ENCODE measurements around the gene NOP16. TPM values are rescaled to one million over a fixed set of nuclear protein-coding genes. Genes with fewer than 3 reads are reported as not detected.
A peak's percentile ranks its signal among the peaks of the same experiment; 100 is the strongest.

NOP16 gene
- total and polyA plus RNA-seq, 2 experiments from 2014 or later, result 22.9 to 64.0 TPM

- peak; percentile 97 for DNase-seq (ENCODE audit: low spot score)
- Histone ChIP-seq H3K9me3 (ENCODE audit: low read depth) (no peaks in the 10 kb centered on the region), H2AFZ (peak within 1 kb of the TSS; percentile 76), H3K4me2 (peak within 1 kb of the TSS; percentile 96), H3K4me1 (ENCODE audit: insufficient read depth) (peaks cover 20% of the 10 kb centered on the region), H3K36me3 (replicated peaks; ENCODE audit: insufficient read depth, low read depth) (no peaks in the 10 kb centered on the region), H3K27me3 (no peaks in the 10 kb centered on the region), H4K20me1 (ENCODE audit: insufficient read depth, poor library complexity, severe bottlenecking) (peaks cover 22% of the 10 kb centered on the region), H3K79me2 (peaks cover 43% of the 10 kb centered on the region), H3K9me2 (replicated peaks; ENCODE audit: insufficient read depth) (no peaks in the 10 kb centered on the region), H3K27ac (peak within 1 kb of the TSS; percentile 98), H3K4me3 (peak within 1 kb of the TSS; percentile 98)
- TF ChIP-seq EZH2 (IDR thresholded peaks at IDR 0.05; ENCODE audit: borderline replicate concordance), result no peak
- TF ChIP-seq EZH2phosphoT487 (IDR thresholded peaks at IDR 0.05; ENCODE audit: low read depth, severe bottlenecking, unreplicated experiment), result no peak
- TF ChIP-seq, protein P1, sequence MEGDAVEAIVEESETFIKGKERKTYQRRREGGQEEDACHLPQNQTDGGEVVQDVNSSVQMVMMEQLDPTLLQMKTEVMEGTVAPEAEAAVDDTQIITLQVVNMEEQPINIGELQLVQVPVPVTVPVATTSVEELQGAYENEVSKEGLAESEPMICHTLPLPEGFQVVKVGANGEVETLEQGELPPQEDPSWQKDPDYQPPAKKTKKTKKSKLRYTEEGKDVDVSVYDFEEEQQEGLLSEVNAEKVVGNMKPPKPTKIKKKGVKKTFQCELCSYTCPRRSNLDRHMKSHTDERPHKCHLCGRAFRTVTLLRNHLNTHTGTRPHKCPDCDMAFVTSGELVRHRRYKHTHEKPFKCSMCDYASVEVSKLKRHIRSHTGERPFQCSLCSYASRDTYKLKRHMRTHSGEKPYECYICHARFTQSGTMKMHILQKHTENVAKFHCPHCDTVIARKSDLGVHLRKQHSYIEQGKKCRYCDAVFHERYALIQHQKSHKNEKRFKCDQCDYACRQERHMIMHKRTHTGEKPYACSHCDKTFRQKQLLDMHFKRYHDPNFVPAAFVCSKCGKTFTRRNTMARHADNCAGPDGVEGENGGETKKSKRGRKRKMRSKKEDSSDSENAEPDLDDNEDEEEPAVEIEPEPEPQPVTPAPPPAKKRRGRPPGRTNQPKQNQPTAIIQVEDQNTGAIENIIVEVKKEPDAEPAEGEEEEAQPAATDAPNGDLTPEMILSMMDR (IDR thresholded peaks at IDR 0.05; ENCODE audit: poor library complexity), result peak; percentile 71
- WGBS (ENCODE audit: low lambda C conversion rate, missing lambda C conversion rate), result 3% methylated on average over 51 of the region's 107 CpGs
Measured at GRCh38 chr5:176415952-176416924, 27.8 kb upstream of the NOP16 start, which contains the start of gene CLTB. TSS of gene CLTB (minus strand) at chr5:176416539. CDS start at chr5:176416363, 176 bp downstream.

DNA sequence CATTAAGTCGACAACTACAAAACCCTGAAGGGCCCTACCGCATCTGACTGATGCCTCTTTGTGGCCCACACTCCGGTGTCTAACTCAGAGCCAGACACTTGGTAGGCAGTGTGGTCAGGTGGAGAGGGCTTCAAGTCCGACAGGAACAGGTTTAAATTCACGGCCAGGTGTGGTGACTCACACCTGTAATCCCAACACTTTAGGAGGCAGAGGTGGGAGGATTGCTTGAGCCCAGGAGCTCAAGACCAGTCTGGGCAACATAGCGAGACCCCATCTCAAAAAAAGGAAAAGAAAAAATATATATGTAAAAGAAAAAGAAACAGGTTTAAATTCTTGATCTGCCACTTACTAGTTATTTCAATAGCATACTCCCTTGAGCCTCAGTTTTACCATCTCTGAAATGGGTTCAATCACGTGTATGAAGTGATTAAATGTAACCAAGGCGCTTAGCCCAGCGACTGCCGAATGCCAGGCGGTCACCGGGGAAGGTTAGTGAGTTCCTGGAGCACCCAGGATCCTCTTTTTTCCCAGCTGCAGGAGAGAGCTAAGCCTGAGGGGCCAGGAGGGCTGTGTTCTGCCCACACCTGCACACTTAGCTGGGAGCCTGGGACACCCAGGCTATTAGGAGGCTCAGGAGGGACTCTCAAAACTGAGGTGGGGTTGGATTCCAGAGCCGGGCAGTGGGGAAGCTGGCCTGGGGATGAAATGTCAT lies 27.0 kb upstream of the NOP16 start:
- Histone ChIP-seq H3K79me2 (peaks cover 48% of the 10 kb centered on the region), H3K4me1 (ENCODE audit: insufficient read depth) (peaks cover 20% of the 10 kb centered on the region), H3K4me2 (peak overlapping the region; percentile 96), H2AFZ (no peak overlapping the region), H3K9me2 (replicated peaks; ENCODE audit: insufficient read depth) (no peaks in the 10 kb centered on the region), H3K4me3 (peak overlapping the region; percentile 98), H3K27ac (peak overlapping the region; percentile 98), H3K27me3 (no peaks in the 10 kb centered on the region), H3K9me3 (ENCODE audit: low read depth) (no peaks in the 10 kb centered on the region), H3K36me3 (replicated peaks; ENCODE audit: insufficient read depth, low read depth) (no peaks in the 10 kb centered on the region), H4K20me1 (ENCODE audit: insufficient read depth, poor library complexity, severe bottlenecking) (peaks cover 27% of the 10 kb centered on the region)
- TF ChIP-seq EZH2phosphoT487 (IDR thresholded peaks at IDR 0.05; ENCODE audit: low read depth, severe bottlenecking, unreplicated experiment) (no peak), EZH2 (IDR thresholded peaks at IDR 0.05; ENCODE audit: borderline replicate concordance) (no peak)
- TF ChIP-seq, protein P1 (IDR thresholded peaks at IDR 0.05; ENCODE audit: poor library complexity), result no peak
- 71% methylated on average over 13 of the region's 13 CpGs for WGBS (ENCODE audit: low lambda C conversion rate, missing lambda C conversion rate)
- DNase-seq (ENCODE audit: low spot score), result no peak

DNA sequence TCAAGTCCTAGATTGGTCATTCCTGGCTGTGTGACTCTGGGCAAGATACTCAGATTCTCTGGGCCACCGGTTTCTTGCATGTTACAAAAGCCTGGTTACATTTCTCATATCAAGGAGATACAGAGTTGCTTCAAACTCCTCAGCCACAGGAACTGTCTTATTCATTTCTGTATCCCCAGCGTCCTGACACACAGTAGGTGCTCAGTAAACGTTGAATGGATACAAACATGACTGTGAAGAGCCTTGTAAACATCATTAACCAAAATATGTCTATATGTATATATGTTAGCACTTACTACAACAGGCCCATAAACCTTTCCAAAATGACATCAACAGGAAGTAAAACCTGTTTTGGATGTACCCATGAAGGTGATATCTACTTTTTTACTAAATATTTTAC lies 26.3 kb upstream of the NOP16 start:
- Histone ChIP-seq H3K4me1 (ENCODE audit: insufficient read depth) (peaks cover 20% of the 10 kb centered on the region), H3K36me3 (replicated peaks; ENCODE audit: insufficient read depth, low read depth) (no peaks in the 10 kb centered on the region), H3K27ac (peak overlapping the region; percentile 38), H4K20me1 (ENCODE audit: insufficient read depth, poor library complexity, severe bottlenecking) (peaks cover 27% of the 10 kb centered on the region), H3K9me3 (ENCODE audit: low read depth) (no peaks in the 10 kb centered on the region), H3K4me3 (peak overlapping the region; percentile 98), H2AFZ (no peak overlapping the region), H3K27me3 (no peaks in the 10 kb centered on the region), H3K79me2 (peaks cover 54% of the 10 kb centered on the region), H3K4me2 (peak overlapping the region; percentile 96), H3K9me2 (replicated peaks; ENCODE audit: insufficient read depth) (no peaks in the 10 kb centered on the region)
- no peak for DNase-seq (ENCODE audit: low spot score)
- 81% methylated on average over 3 of the region's 3 CpGs for WGBS (ENCODE audit: low lambda C conversion rate, missing lambda C conversion rate)
- TF ChIP-seq, protein P1 (IDR thresholded peaks at IDR 0.05; ENCODE audit: poor library complexity), result no peak
- no peak for TF ChIP-seq EZH2phosphoT487 (IDR thresholded peaks at IDR 0.05; ENCODE audit: low read depth, severe bottlenecking, unreplicated experiment)
- no peak for TF ChIP-seq EZH2 (IDR thresholded peaks at IDR 0.05; ENCODE audit: borderline replicate concordance)
